K562 (cell line): Measurements from ENCODE around the gene KIF18B. TPM values are rescaled to one million over a fixed set of nuclear protein-coding genes. Genes with fewer than 3 reads are reported as not detected.

Experiments
- ATAC-seq: fragments of 200-7000 bp; cut with Tn5 transposase; 3 replicates; pipeline ENCODE4 v1.9.1; 2020; ENCODE audit warnings: moderate library complexity
- BruUV-seq: library from RNA; stranded (reverse); fragments of 400-500 nt; replicated peaks from 2 replicates; lab custom pipeline; 2021; lab: Mats Ljungman, UMichigan
- CTCF ChIA-PET: fragments of 300-600 bp; formaldehyde crosslinking; extraction: SDS; loops from one replicate; lab custom pipeline; 2021; ENCODE audit warnings: low intra/inter-chr PET ratio; lab: Yijun Ruan, JAX
- POLR2A ChIA-PET: fragments of 300-600, 350-650 bp; sonication (Branson Sonifier 250); formaldehyde crosslinking; extraction: SDS; loops from one replicate; lab custom pipeline; 2021; ENCODE audit warnings: antibody characterized with exemption, inconsistent platforms; lab: Yijun Ruan, JAX
- DNase-seq, 4 experiments: peaks; one replicate each; pipeline versions ENCODE4 v3.0.0 to v3.0.0-alpha.2; 2011 to 2018; ENCODE audit warnings: low spot score in 3 of 4, mixed read lengths in 3 of 4; ENCODE audit errors: extremely low read depth in 1 of 4
- FAIRE-seq: peaks from 2 replicates; lab custom pipeline; 2011; peaks lifted over from hg19 to GRCh38; lab: Jason Lieb, UNC
- H2AFZ ChIP-seq: 2 replicates; pipeline ENCODE4 v1.6.0; 2011; ENCODE audit warnings: low read depth, low read length, control low read depth, inconsistent platforms
- H3K27ac ChIP-seq: fragments of 200-600 bp; 3 replicates; pipeline ENCODE4 v1.8.0; 2011; ENCODE audit warnings: low read depth, mild to moderate bottlenecking, control low read depth, inconsistent platforms, low read length, moderate library complexity, mixed read lengths; ENCODE audit errors: extremely low read depth
- H3K27me3 ChIP-seq, 2 experiments: fragments of 300-600 bp in 1 of 2; 2 replicates in 1 of 2; 3 replicates in 1 of 2; pipeline versions ENCODE4 v1.6.0 to v1.8.0; 2011; ENCODE audit warnings: inconsistent platforms in 2 of 2, low read length in 2 of 2, mild to moderate bottlenecking in 1 of 2, mixed read lengths in 1 of 2, moderate library complexity in 1 of 2; ENCODE audit not compliant: control insufficient read depth in 2 of 2, insufficient read depth in 2 of 2
- H3K36me3 ChIP-seq: fragments of 300-600 bp; 3 replicates; pipeline ENCODE4 v1.8.0; 2011; ENCODE audit warnings: mild to moderate bottlenecking, low read length, inconsistent platforms; ENCODE audit not compliant: control insufficient read depth, insufficient read depth
- H3K4me1 ChIP-seq, 2 experiments: fragments of 200-600 bp in 1 of 2; replicated peaks in 1 of 2; 2 replicates in 1 of 2; 3 replicates in 1 of 2; pipeline versions ENCODE4 v1.5.1 to v1.8.0; 2011; ENCODE audit warnings: inconsistent platforms in 2 of 2, low read length in 2 of 2, mild to moderate bottlenecking in 1 of 2, mixed read lengths in 1 of 2, moderate library complexity in 1 of 2; ENCODE audit not compliant: control insufficient read depth in 2 of 2, insufficient read depth in 2 of 2
- H3K4me2 ChIP-seq: 2 replicates; pipeline ENCODE4 v1.6.1; 2011; ENCODE audit warnings: low read length, control low read depth, inconsistent platforms, mixed read lengths; ENCODE audit not compliant: insufficient read depth
- H3K4me3 ChIP-seq: fragments of 200-600 bp; sonication (generic), shearing (Covaris generic); 2 replicates; pipeline ENCODE4 v1.5.1; 2016; ENCODE audit warnings: control low read depth, inconsistent platforms
- H3K79me2 ChIP-seq: fragments of 200-600 bp; 3 replicates; pipeline ENCODE4 v1.8.0; 2011; ENCODE audit warnings: low read length, inconsistent platforms; ENCODE audit not compliant: control insufficient read depth, insufficient read depth
- H3K9ac ChIP-seq, 2 experiments: 2 replicates each; pipeline versions ENCODE4 v1.6.0 to v1.6.1; 2011; ENCODE audit warnings: low read depth in 2 of 2, low read length in 2 of 2, control low read depth in 1 of 2, inconsistent platforms in 1 of 2, mild to moderate bottlenecking in 1 of 2, mixed read lengths in 1 of 2; ENCODE audit not compliant: insufficient read depth in 1 of 2
- H3K9me1 ChIP-seq: one replicate; pipeline ENCODE4 v1.6.0; 2011; ENCODE audit warnings: inconsistent platforms, mild to moderate bottlenecking, low read length, moderate library complexity; ENCODE audit not compliant: control insufficient read depth, insufficient read depth
- H3K9me3 ChIP-seq: replicated peaks from 2 replicates; pipeline ENCODE4 v1.5.1; 2011; ENCODE audit warnings: low read depth, low read length, inconsistent platforms; ENCODE audit not compliant: control insufficient read depth, insufficient read depth
- H4K20me1 ChIP-seq: replicated peaks from 2 replicates; pipeline ENCODE4 v1.6.1; 2011; ENCODE audit warnings: low read length, inconsistent platforms, mixed read lengths; ENCODE audit not compliant: control insufficient read depth, insufficient read depth
- C11orf30 ChIP-seq: fragments of 450-650 bp; IDR thresholded peaks from 2 replicates; pipeline ENCODE4 v1.6.1; 2016; ENCODE audit warnings: low read depth, mild to moderate bottlenecking
- GTF2E2 ChIP-seq: fragments of 200-800 bp; sonication (Bioruptor generic); IDR thresholded peaks from 2 replicates; pipeline ENCODE4 v1.6.1; 2016; ENCODE audit warnings: missing genetic modification characterization, missing compliant biosample characterization
- KLF1 ChIP-seq: fragments of 450-650 bp; IDR thresholded peaks from 2 replicates; pipeline ENCODE4 v1.6.1; 2016; ENCODE audit warnings: missing genetic modification characterization, missing compliant biosample characterization
- MAFK ChIP-seq: IDR thresholded peaks from 2 replicates; pipeline ENCODE4 v1.6.1; 2011; ENCODE audit warnings: low read length, improper control_type of control experiment
- MBD1 ChIP-seq: fragments of 250-450 bp; sonication (Bioruptor Pico); IDR thresholded peaks from 2 replicates; pipeline ENCODE4 v1.8.0; 2022; ENCODE audit warnings: inconsistent platforms
- PHB ChIP-seq: fragments of 250-450 bp; sonication (Bioruptor Pico); IDR thresholded peaks from 2 replicates; pipeline ENCODE4 v1.5.0; 2021
- RBM25 ChIP-seq: fragments of 200-400 bp; formaldehyde crosslinking; IDR thresholded peaks from 2 replicates; pipeline ENCODE4 v1.6.1; 2018; ENCODE audit warnings: low read length, low read depth, moderate library complexity; ENCODE audit not compliant: severe bottlenecking
- STAT5A ChIP-seq: IDR thresholded peaks from 2 replicates; pipeline ENCODE4 v1.6.1; 2012; ENCODE audit warnings: low read length, inconsistent platforms, borderline replicate concordance
- ZNF507 ChIP-seq: conservative IDR thresholded peaks from 2 replicates; pipeline ENCODE4 v1.6.1; 2017; ENCODE audit warnings: missing genetic modification characterization, missing compliant biosample characterization
- WGBS: fragments of 100-300 bp; shearing (Covaris generic); methylation state at CpG from one replicate; pipeline ENCODE4 v1.1.6; 2016; ENCODE audit warnings: low coverage, mixed read lengths; ENCODE audit not compliant: insufficient coverage; ENCODE audit errors: missing lambda C conversion rate; 5-methylcytosine and 5-hydroxymethylcytosine counted together
- in situ Hi-C: fragments of 300-500 bp; cut with MboI; formaldehyde crosslinking; loops from 4 replicates; pipeline ENCODE4 v1.15.0; 2018; ENCODE audit warnings: inconsistent platforms, mixed read lengths
- intact Hi-C: fragments of 100-400 bp; cut with micrococcal nuclease; formaldehyde crosslinking; loops from 2 replicates; pipeline ENCODE4 v1.14.2; 2022
- polyA plus RNA-seq, 8 experiments: library from polyadenylated mRNA; depleted of rRNA in 4 of 8; stranded (reverse) in 5 of 8; unstranded in 3 of 8; fragments of >200 nt; fragmentation: Nextera tagmentation in 2 of 8; fragmentation: Illumina TruSeq in 1 of 8; extraction: Ambion mirVana in 2 of 8; extraction: Trizol in 1 of 8; gene quantifications; 2 replicates each; pipeline versions ENCODE4 v1.2.1 to v1.2.3, GENCODE V29; 2011 to 2014; ENCODE audit warnings: inconsistent platforms in 1 of 8, missing spikeins in 1 of 8
- total RNA-seq, 7 experiments: library from RNA; depleted of rRNA in 6 of 7; stranded (reverse); fragments of >200 nt in 6 of 7; fragmentation: Illumina TruSeq in 2 of 7; extraction: Trizol in 2 of 7; gene quantifications; 2 replicates each; pipeline versions ENCODE4 v1.2.1 to v1.2.3, GENCODE V29; 2011 to 2021; ENCODE audit warnings: low replicate concordance in 1 of 7

The KIF18B gene
- total and polyA plus RNA-seq, 9 of the 15 experiments (the other 6 are each of a cell fraction or from before 2014, with no cell fraction given) = 2.0 to 42.8 (median 13.2) TPM

- no peak for TF ChIP-seq MBD1
- peak; percentile 46; the same call in 1 of the 2 replicates for TF ChIP-seq MAFK
- TF ChIP-seq GTF2E2 (tag) = no peak
- TF ChIP-seq C11orf30 = peak; percentile 72
- no peak for TF ChIP-seq ZNF507
- no peak for TF ChIP-seq PHB (CRISPR knock-in tag)
Observed at GRCh38 chr17:44930667-44931066, 16.9 kb downstream of the KIF18B start (continued).

GRCh38 chr17:44928950-44929720, 18.4 kb downstream of the KIF18B start:
- no peaks in the 10 kb centered on the region for H3K9me1 ChIP-seq
- peak overlapping the region in 1 of 2 experiments; percentile 55; a peak in 1 of 4 replicates for H3K9ac ChIP-seq
- in situ Hi-C loops (no loop called here), intact Hi-C loops (no loop called here)
- H3K27ac ChIP-seq = no peak overlapping the region
- WGBS = 79% methylated on average over 4 of the region's 7 CpGs
- TF ChIP-seq RBM25 (peak; percentile 72), STAT5A (no peak), KLF1 (tag) (no peak)
- peaks cover 0 to 8% of the 10 kb centered on the region in 2 experiments; a peak in 1 of 5 replicates for H3K4me1 ChIP-seq
- POLR2A ChIA-PET = interaction anchor here (0.6 kb wide), 1 partner anchor 90 kb away, joined by 3 read pairs; no protein-coding TSS in a partner anchor
- CTCF ChIA-PET = no interaction called here
- H3K4me3 ChIP-seq = no peak overlapping the region
- DNase-seq = no peak
- ATAC-seq = no peak
- no peaks in the 10 kb centered on the region for H3K9me3 ChIP-seq
- H2AFZ ChIP-seq = no peak overlapping the region
- H3K36me3 ChIP-seq = peaks cover 85% of the 10 kb centered on the region
- H3K79me2 ChIP-seq = no peaks in the 10 kb centered on the region
- FAIRE-seq = peak; percentile 37
- no peak overlapping the region for H3K4me2 ChIP-seq
- peaks cover 8% of the 10 kb centered on the region for H4K20me1 ChIP-seq
- H3K27me3 ChIP-seq = no peaks in the 10 kb centered on the region
- BruUV-seq = no TSS peak
